B cell (primary cell): ENCODE measurements around the gene C1orf52.

Experiments
- CTCF ChIP-seq: fragments of 200-600 bp; IDR thresholded peaks from one replicate; pipeline ENCODE4 v1.8.0; 2022; ENCODE audit warnings: antibody characterized with exemption, mild to moderate bottlenecking
- EZH2 ChIP-seq: IDR thresholded peaks from 2 replicates; pipeline ENCODE4 v1.6.1; 2012; ENCODE audit warnings: borderline replicate concordance, low read depth, mild to moderate bottlenecking, moderate library complexity, low read length; ENCODE audit not compliant: insufficient read depth, poor library complexity, severe bottlenecking

GRCh38 chr1:85259118-85259911, at the start of gene C1orf52:
- TF ChIP-seq CTCF (peak; percentile 99), EZH2 (no peak)
